Measurements from ENCODE around the gene CHD2.

The CHD2 gene

DNA sequence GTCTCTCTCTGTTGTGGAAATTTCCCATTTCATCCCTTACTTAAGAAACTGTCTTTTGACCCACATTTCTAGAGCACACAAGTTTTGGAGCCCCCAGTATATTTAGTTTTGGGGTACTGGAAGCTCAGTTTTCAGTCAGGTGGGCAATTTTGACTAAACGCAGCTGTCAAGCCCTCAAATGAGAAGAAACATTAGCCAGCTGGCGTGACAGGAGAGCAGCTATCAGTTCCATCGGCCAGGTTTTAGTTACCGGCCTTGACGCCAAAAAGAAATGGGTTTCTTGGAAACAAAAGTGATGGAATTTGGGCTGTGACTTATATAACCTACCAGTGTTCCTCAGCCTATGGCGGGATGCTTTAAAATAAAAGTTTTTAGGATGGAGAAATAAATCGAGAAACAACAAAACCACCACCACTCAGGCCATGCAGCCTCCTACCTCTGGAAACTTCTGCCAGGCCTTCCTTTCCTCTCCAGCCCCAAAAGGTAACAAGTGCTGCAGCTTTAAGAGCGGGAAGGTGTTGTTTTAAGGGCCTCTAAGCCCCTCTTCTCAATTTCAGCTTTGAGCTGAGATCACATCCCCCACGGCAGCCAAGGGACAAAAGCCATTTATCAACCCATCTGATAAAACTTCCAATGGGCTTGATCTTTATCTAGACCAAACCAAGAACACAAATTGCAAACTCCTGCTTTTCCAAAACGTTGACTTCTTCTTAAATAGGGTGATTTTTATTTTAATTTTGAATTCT lies 170.6 kb downstream of the CHD2 start:
- no peak overlapping the region for H3K27ac ChIP-seq
- TF ChIP-seq, protein P1, sequence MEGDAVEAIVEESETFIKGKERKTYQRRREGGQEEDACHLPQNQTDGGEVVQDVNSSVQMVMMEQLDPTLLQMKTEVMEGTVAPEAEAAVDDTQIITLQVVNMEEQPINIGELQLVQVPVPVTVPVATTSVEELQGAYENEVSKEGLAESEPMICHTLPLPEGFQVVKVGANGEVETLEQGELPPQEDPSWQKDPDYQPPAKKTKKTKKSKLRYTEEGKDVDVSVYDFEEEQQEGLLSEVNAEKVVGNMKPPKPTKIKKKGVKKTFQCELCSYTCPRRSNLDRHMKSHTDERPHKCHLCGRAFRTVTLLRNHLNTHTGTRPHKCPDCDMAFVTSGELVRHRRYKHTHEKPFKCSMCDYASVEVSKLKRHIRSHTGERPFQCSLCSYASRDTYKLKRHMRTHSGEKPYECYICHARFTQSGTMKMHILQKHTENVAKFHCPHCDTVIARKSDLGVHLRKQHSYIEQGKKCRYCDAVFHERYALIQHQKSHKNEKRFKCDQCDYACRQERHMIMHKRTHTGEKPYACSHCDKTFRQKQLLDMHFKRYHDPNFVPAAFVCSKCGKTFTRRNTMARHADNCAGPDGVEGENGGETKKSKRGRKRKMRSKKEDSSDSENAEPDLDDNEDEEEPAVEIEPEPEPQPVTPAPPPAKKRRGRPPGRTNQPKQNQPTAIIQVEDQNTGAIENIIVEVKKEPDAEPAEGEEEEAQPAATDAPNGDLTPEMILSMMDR (conservative IDR thresholded peaks at IDR 0.05; ENCODE audit: low read depth): no peak
- no peak for DNase-seq (ENCODE audit: low spot score)
- CTCF ChIA-PET: interaction anchor here (0.6 to 0.7 kb wide), 3 partner anchors 35 to 1134 kb away, joined by 3 to 4 read pairs (median 3); no protein-coding TSS in a partner anchor
- POLR2A ChIA-PET (ENCODE audit: low non-redundant PET): no interaction called here

DNA sequence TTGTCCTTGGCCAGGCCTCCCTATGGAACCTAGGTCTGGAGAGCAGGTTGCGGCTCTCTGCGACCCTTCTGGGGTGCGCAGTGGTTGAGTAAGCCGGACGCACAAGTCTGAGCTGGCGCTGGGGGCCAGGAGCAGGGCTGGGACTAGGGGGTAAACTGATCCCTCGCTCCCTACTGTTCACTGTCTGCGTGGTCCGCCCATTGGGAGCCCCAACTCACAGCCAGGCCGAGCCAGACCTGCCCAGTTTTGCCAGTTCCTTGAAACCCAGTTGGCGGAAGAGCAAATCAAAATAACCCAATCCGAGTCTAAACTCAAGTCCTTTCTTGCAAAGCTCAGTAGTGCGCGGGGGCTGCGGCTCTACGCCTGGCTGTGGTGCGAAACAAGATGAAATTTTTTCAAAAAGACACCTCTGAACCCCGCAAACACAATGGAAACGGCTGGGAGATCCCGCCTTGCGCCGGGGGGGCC lies 171.4 kb downstream of the CHD2 start:
- no peak overlapping the region for H3K27ac ChIP-seq
- TF ChIP-seq, protein P1 (conservative IDR thresholded peaks at IDR 0.05; ENCODE audit: low read depth): no peak
- ChIA-PET CTCF (interaction anchor here (0.6 to 1.5 kb wide), 5 partner anchors 16 to 712 kb away, joined by 3 to 7 read pairs (median 4); no protein-coding TSS in a partner anchor), POLR2A (ENCODE audit: low non-redundant PET) (no interaction called here)
- DNase-seq (ENCODE audit: low spot score): no peak

DNA sequence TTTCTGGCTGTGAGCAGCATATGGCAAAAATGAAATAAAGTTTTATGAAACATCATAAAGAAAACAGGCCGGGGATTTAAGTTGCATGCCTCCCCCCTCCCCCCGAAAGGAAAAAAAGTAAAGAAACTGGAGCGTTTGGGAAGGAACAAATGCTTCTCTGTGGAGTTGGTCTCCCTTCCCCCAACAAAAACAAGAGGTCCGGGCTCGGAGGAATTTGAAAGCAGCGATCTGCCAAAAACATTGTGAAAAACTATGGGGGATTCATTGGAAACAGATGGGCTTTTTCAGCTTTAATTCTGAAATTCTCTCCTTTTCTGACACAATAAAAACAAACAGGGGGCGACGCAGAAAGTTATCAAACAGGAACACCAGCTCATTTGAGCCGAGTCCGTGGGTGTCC lies 171.9 kb downstream of the CHD2 start:
- H3K27ac ChIP-seq: no peak overlapping the region; the same call in 1 of the 2 replicates
- CTCF ChIA-PET: interaction anchor here (0.6 to 1.5 kb wide), 5 partner anchors 15 to 712 kb away, joined by 3 to 7 read pairs (median 4); no protein-coding TSS in a partner anchor
- POLR2A ChIA-PET (ENCODE audit: low non-redundant PET): no interaction called here
- TF ChIP-seq, protein P1 (conservative IDR thresholded peaks at IDR 0.05; ENCODE audit: low read depth): no peak
- no peak for DNase-seq (ENCODE audit: low spot score)

DNA sequence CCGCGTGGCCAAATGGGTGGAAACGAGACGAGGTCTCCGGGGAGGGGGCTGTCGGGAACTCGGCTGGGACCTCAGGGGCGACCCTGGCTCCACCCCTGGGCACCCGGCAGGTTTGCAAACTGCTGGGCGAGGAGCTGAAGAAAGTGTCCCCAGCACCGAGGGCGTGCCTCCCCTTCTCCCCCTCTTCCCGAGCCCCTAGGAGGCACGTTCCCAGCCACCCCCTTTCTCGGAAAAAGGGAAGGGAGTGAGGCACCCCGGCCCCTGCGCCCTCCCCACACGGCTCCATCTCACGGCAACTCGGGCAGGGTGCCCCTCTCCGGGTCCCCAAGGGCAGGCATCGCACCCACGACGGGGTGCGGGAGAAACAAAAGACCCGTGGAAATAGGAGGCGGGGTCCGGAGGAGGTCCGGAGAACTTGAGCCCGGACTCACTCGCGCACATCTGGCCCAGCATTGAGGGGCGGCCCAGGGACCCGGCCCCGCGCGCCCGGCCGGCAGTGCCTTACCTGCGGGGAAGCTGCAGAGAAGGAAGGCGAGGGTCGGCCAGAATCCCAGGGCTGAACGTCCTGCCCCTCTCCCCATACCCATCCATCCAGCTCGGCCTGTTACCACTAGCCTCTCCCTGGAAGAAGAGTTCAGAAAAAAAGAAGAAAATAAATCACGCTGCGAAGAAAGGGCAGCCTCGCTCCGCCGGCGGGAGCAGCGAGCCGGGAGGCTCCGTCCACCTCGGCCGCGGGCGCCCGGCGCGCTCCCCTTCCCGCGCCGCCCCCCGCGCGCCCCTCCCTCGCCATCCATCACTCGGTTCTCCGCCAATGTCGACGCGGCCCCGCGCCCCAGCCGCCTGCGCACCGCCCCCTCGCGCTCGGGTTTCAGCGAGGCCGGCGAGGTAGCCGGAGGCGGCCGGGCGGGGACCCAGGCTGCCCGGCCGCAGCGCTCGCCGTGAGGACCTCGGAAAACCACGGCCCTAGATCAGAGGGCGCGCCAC lies 172.6 kb downstream of the CHD2 start:
- peak; percentile 87 for DNase-seq (ENCODE audit: low spot score)
- ChIA-PET POLR2A (ENCODE audit: low non-redundant PET) (no interaction called here), CTCF (interaction anchor here (0.6 to 1.5 kb wide), 4 partner anchors 15 to 711 kb away, joined by 3 to 7 read pairs (median 4); no protein-coding TSS in a partner anchor)
- TF ChIP-seq, protein P1 (conservative IDR thresholded peaks at IDR 0.05; ENCODE audit: low read depth): no peak
- peak overlapping the region; percentile 35; the same call in 1 of the 2 replicates for H3K27ac ChIP-seq

DNA sequence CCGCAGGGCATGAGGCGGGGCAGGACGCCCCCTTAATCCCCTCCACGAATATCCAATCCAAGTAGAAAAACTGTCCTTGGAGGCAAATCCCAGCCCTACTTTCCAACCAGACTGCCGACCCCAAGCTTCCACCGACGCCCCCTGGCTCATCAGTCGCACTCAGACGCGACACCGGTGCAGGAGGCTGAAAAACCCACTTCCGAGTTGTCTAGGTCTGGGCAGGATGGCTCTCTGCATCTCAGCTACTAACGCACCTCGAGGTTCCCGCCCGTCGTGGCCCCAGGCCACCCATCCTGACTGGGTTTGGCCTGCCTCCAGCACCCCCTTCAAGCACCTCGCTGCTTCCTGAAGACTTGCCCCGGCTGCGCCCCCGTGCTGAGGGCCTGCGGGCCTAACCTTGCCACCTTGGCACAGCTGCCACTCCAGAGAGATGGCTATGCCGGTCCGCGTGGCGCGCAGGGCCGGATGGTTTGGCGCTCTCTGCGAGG lies 173.4 kb downstream of the CHD2 start:
- no peak for DNase-seq (ENCODE audit: low spot score)
- ChIA-PET CTCF (interaction anchor here (0.7 kb wide), 1 partner anchor 23 kb away, joined by 3 read pairs; no protein-coding TSS in a partner anchor), POLR2A (ENCODE audit: low non-redundant PET) (no interaction called here)
- TF ChIP-seq, protein P1 (conservative IDR thresholded peaks at IDR 0.05; ENCODE audit: low read depth): no peak
- H3K27ac ChIP-seq: peak overlapping the region; percentile 35; the same call in 1 of the 2 replicates

DNA sequence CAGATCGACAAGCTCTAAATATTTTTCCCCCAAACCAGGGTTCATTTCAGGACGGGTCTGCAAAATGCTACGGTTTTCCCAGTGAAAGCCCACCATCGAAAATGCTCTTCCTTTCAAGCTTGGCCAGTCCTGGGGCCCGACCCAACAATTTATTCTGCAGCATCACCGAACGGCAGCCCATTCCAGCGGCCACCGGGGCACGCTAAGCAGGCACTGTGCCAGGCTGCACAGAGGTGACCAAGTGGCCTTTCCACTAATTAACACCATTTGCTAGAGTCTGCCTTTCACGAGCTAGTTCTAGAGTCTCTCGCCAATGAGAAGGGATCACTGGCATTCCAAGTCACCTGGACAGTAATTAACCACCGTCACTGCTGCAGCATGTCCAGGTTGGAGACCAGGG lies 174.5 kb downstream of the CHD2 start:
- ChIA-PET CTCF (no interaction called here), POLR2A (ENCODE audit: low non-redundant PET) (no interaction called here)
- H3K27ac ChIP-seq: no peak overlapping the region
- no peak for DNase-seq (ENCODE audit: low spot score)
- TF ChIP-seq, protein P1 (conservative IDR thresholded peaks at IDR 0.05; ENCODE audit: low read depth): no peak

All from RWPE1 (cell line).